ENCODE results near the gene ZNF783. TPM values are rescaled to one million over a fixed set of nuclear protein-coding genes. Genes with fewer than 3 reads are reported as not detected.

ZNF783 gene
- total RNA-seq, 1 experiment from 2014 or later, result 9.9 TPM

DNA sequence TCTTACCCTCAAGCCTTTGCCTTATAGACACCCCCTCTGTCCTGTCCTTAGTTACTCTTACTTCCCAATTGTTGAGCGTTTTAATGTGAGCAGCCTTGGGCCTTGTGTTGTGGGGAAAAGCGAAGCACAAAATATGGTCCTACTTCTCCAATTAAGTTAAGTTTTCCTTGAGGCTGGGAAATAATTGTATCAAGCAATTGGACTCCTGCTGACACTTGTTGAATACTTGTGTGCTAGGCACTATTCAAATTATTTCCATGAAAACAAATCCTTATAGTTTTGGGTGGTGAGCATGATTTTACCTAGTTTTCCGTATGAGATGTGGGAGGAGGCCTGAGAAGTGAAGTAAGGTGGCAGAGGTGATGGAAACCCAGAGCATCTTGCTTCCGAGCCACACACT lies 5.4 kb upstream of the ZNF783 start (continued):
- TF ChIP-seq, protein P1, sequence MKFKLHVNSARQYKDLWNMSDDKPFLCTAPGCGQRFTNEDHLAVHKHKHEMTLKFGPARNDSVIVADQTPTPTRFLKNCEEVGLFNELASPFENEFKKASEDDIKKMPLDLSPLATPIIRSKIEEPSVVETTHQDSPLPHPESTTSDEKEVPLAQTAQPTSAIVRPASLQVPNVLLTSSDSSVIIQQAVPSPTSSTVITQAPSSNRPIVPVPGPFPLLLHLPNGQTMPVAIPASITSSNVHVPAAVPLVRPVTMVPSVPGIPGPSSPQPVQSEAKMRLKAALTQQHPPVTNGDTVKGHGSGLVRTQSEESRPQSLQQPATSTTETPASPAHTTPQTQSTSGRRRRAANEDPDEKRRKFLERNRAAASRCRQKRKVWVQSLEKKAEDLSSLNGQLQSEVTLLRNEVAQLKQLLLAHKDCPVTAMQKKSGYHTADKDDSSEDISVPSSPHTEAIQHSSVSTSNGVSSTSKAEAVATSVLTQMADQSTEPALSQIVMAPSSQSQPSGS (CRISPR knock-in tag; IDR thresholded peaks at IDR 0.05; ENCODE audit: borderline replicate concordance, low read depth), result no peak
- TF ChIP-seq, protein P2, sequence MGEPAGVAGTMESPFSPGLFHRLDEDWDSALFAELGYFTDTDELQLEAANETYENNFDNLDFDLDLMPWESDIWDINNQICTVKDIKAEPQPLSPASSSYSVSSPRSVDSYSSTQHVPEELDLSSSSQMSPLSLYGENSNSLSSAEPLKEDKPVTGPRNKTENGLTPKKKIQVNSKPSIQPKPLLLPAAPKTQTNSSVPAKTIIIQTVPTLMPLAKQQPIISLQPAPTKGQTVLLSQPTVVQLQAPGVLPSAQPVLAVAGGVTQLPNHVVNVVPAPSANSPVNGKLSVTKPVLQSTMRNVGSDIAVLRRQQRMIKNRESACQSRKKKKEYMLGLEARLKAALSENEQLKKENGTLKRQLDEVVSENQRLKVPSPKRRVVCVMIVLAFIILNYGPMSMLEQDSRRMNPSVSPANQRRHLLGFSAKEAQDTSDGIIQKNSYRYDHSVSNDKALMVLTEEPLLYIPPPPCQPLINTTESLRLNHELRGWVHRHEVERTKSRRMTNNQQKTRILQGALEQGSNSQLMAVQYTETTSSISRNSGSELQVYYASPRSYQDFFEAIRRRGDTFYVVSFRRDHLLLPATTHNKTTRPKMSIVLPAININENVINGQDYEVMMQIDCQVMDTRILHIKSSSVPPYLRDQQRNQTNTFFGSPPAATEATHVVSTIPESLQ (CRISPR knock-in tag; IDR thresholded peaks at IDR 0.05), result no peak

DNA sequence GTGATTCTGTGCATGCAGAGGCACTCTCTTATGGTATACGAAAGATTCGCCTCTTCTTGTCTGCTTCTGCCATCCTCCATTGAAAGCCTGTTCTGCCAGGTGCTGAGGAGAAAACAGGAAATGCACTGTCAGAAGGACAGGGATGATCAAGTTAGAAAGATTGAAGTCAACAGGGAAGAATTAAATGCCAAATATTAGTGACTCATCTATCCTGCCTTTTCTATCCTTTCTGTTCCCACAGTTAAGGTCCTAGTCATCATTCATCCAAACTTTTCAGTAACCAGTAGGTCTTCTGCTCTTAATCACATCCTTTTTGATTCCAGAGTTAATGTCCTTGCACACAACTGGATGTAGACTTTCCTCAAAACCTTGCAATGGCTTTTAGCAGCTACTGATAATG lies 4.8 kb upstream of the ZNF783 start:
- Mint-ChIP-seq H3K4me3 (no peak overlapping the region), H3K27me3 (ENCODE audit: low read depth) (peaks cover 19% of the 10 kb centered on the region), H3K36me3 (peaks cover 28% of the 10 kb centered on the region), H3K9me3 (no peaks in the 10 kb centered on the region), H3K27ac (peak overlapping the region; percentile 79; the same call in 1 of the 2 replicates), H3K4me1 (no peaks in the 10 kb centered on the region)
- ATAC-seq (no peak), DNase-seq (ENCODE audit: low spot score) (no peak)
- CTCF ChIA-PET, result interaction anchor here (0.6 to 1.2 kb wide), 2 partner anchors 62 to 74 kb away, joined by 4 to 5 read pairs; partner anchors contain the start of gene ZNF282
- POLR2A ChIA-PET, result no interaction called here
- TF ChIP-seq, protein P1 (CRISPR knock-in tag; IDR thresholded peaks at IDR 0.05; ENCODE audit: borderline replicate concordance, low read depth), result no peak
- TF ChIP-seq CREB1 (CRISPR knock-in tag; IDR thresholded peaks at IDR 0.05) (no peak), EMX1 (CRISPR knock-in tag; IDR thresholded peaks at IDR 0.05) (no peak), IRF2 (CRISPR knock-in tag; IDR thresholded peaks at IDR 0.05; ENCODE audit: borderline replicate concordance, low read depth) (no peak), ZNF416 (CRISPR knock-in tag; IDR thresholded peaks at IDR 0.05) (no peak), MYBL2 (CRISPR knock-in tag; IDR thresholded peaks at IDR 0.05) (no peak), ETV6 (CRISPR knock-in tag; IDR thresholded peaks at IDR 0.05) (no peak), NR3C1 (CRISPR knock-in tag; conservative IDR thresholded peaks at IDR 0.05; ENCODE audit: low read depth) (no peak), RELA (CRISPR knock-in tag; IDR thresholded peaks at IDR 0.05; ENCODE audit: borderline replicate concordance) (no peak)
- TF ChIP-seq, protein P3, sequence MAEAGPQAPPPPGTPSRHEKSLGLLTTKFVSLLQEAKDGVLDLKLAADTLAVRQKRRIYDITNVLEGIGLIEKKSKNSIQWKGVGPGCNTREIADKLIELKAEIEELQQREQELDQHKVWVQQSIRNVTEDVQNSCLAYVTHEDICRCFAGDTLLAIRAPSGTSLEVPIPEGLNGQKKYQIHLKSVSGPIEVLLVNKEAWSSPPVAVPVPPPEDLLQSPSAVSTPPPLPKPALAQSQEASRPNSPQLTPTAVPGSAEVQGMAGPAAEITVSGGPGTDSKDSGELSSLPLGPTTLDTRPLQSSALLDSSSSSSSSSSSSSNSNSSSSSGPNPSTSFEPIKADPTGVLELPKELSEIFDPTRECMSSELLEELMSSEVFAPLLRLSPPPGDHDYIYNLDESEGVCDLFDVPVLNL (CRISPR knock-in tag; IDR thresholded peaks at IDR 0.05; ENCODE audit: borderline replicate concordance, low read depth), result no peak
- TF ChIP-seq, protein P4, sequence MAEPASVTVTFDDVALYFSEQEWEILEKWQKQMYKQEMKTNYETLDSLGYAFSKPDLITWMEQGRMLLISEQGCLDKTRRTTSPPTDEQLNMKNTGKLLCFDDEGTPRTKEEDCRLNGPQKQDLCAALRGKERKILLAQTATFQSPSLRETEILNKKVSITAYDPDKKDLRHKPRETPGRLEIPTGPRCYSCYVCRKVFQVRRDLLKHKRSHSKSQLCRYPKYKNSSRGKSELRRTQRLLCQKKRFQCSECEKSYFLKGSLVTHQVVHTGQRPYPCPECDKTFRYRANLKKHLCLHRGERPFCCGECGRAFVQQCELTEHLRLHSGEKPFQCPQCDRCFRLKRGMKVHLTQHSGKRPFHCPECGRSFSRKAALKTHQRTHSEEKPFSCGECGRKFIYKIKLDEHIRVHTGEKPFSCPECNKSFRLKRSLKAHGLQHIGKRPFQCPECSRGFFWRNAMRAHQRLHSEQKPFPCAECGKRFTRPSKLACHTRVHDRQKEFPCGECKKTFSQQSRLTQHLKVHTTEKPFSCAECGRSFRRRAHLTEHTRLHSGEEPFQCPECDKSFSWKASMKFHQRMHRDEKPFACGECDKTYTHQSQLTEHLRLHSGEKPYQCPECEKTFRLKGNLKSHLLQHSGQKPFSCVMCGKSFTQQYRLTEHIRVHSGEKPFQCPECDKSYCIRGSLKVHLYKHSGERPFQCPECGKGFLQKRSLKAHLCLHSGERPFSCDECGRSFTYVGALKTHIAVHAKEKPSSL (CRISPR knock-in tag; conservative IDR thresholded peaks at IDR 0.05), result no peak
- TF ChIP-seq, protein P5, sequence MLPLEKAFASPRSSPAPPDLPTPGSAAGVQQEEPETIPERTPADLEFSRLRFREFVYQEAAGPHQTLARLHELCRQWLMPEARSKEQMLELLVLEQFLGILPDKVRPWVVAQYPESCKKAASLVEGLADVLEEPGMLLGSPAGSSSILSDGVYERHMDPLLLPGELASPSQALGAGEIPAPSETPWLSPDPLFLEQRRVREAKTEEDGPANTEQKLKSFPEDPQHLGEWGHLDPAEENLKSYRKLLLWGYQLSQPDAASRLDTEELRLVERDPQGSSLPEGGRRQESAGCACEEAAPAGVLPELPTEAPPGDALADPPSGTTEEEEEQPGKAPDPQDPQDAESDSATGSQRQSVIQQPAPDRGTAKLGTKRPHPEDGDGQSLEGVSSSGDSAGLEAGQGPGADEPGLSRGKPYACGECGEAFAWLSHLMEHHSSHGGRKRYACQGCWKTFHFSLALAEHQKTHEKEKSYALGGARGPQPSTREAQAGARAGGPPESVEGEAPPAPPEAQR (CRISPR knock-in tag; IDR thresholded peaks at IDR 0.05), result no peak
- TF ChIP-seq, protein P6, sequence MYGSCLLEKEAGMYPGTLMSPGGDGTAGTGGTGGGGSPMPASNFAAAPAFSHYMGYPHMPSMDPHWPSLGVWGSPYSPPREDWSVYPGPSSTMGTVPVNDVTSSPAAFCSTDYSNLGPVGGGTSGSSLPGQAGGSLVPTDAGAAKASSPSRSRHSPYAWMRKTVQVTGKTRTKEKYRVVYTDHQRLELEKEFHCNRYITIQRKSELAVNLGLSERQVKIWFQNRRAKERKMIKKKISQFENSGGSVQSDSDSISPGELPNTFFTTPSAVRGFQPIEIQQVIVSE (CRISPR knock-in tag; IDR thresholded peaks at IDR 0.05; ENCODE audit: borderline replicate concordance), result no peak
- TF ChIP-seq, protein P7, sequence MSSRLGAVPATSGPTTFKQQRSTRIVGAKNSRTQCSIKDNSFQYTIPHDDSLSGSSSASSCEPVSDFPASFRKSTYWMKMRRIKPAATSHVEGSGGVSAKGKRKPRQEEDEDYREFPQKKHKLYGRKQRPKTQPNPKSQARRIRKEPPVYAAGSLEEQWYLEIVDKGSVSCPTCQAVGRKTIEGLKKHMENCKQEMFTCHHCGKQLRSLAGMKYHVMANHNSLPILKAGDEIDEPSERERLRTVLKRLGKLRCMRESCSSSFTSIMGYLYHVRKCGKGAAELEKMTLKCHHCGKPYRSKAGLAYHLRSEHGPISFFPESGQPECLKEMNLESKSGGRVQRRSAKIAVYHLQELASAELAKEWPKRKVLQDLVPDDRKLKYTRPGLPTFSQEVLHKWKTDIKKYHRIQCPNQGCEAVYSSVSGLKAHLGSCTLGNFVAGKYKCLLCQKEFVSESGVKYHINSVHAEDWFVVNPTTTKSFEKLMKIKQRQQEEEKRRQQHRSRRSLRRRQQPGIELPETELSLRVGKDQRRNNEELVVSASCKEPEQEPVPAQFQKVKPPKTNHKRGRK (CRISPR knock-in tag; IDR thresholded peaks at IDR 0.05; ENCODE audit: borderline replicate concordance), result no peak
- TF ChIP-seq, protein P8, sequence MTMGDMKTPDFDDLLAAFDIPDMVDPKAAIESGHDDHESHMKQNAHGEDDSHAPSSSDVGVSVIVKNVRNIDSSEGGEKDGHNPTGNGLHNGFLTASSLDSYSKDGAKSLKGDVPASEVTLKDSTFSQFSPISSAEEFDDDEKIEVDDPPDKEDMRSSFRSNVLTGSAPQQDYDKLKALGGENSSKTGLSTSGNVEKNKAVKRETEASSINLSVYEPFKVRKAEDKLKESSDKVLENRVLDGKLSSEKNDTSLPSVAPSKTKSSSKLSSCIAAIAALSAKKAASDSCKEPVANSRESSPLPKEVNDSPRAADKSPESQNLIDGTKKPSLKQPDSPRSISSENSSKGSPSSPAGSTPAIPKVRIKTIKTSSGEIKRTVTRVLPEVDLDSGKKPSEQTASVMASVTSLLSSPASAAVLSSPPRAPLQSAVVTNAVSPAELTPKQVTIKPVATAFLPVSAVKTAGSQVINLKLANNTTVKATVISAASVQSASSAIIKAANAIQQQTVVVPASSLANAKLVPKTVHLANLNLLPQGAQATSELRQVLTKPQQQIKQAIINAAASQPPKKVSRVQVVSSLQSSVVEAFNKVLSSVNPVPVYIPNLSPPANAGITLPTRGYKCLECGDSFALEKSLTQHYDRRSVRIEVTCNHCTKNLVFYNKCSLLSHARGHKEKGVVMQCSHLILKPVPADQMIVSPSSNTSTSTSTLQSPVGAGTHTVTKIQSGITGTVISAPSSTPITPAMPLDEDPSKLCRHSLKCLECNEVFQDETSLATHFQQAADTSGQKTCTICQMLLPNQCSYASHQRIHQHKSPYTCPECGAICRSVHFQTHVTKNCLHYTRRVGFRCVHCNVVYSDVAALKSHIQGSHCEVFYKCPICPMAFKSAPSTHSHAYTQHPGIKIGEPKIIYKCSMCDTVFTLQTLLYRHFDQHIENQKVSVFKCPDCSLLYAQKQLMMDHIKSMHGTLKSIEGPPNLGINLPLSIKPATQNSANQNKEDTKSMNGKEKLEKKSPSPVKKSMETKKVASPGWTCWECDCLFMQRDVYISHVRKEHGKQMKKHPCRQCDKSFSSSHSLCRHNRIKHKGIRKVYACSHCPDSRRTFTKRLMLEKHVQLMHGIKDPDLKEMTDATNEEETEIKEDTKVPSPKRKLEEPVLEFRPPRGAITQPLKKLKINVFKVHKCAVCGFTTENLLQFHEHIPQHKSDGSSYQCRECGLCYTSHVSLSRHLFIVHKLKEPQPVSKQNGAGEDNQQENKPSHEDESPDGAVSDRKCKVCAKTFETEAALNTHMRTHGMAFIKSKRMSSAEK (CRISPR knock-in tag; IDR thresholded peaks at IDR 0.05; ENCODE audit: borderline replicate concordance), result no peak
